Neural crest cell (in vitro differentiated cells): ENCODE measurements around the gene BRWD1. TPM values are rescaled to one million over a fixed set of nuclear protein-coding genes. Genes with fewer than 3 reads are reported as not detected.
"Not testable (repeated sequence)": the region's sequence is repeated elsewhere in the genome, so short reads cannot be mapped to it uniquely, and the experiment has no call there.

ENCODE experiments used
- DNase-seq: peaks from one replicate; pipeline ENCODE4 v3.0.0; 2021; ENCODE audit warnings: low read depth, mixed read lengths, low spot score
- H3K27ac Mint-ChIP-seq: one replicate; pipeline ENCODE4 v1.8.0; 2021; ENCODE audit warnings: mild to moderate bottlenecking, mixed read lengths; ENCODE audit not compliant: unreplicated experiment
- H3K27me3 Mint-ChIP-seq: 2 replicates; pipeline ENCODE4 v1.8.0; 2021; ENCODE audit warnings: low read depth, mild to moderate bottlenecking, mixed read lengths
- H3K36me3 Mint-ChIP-seq: 2 replicates; pipeline ENCODE4 v1.8.0; 2021; ENCODE audit warnings: low read depth, mild to moderate bottlenecking, mixed read lengths
- H3K4me1 Mint-ChIP-seq: 2 replicates; pipeline ENCODE4 v1.8.0; 2021; ENCODE audit warnings: mixed read lengths
- H3K4me3 Mint-ChIP-seq: one replicate; pipeline ENCODE4 v1.8.0; 2021; ENCODE audit warnings: mild to moderate bottlenecking, mixed read lengths
- H3K9me3 Mint-ChIP-seq: 2 replicates; pipeline ENCODE4 v1.8.0; 2021; ENCODE audit warnings: mixed read lengths
- total RNA-seq: library from RNA; stranded (reverse); gene quantifications from 2 replicates; pipeline ENCODE4 v1.2.1, GENCODE V29; 2021
- TF ChIP-seq, protein P1 (sequence below): fragments of 200-600 bp; sonication (generic); conservative IDR thresholded peaks from 2 replicates; pipeline ENCODE4 v1.5.0; 2021; ENCODE audit warnings: antibody characterized with exemption, mild to moderate bottlenecking

Gene BRWD1
- total RNA-seq, 1 donor from 2014 or later = 38.4 TPM

DNA sequence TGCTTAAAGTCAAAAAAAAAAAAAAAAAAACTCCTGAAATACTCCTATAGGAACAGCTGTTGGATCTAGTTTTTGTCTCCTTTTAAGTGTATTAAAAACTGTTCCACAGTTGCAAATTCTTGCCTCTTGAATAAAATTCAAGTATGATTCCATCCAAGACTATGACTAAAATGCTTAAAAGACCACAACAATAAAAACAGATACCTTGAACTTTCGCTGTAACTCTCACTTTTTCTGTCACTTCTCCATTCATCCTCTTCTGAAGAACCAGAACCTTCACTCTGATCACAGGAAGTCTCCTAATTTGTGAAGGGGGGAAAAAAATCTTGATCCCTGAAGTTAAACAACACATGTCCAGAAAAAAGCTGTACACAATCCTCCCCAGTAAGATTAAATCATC lies 75.2 kb downstream of the BRWD1 start:
- H3K27ac Mint-ChIP-seq = no peak overlapping the region
- no peak for DNase-seq
- TF ChIP-seq, protein P1, sequence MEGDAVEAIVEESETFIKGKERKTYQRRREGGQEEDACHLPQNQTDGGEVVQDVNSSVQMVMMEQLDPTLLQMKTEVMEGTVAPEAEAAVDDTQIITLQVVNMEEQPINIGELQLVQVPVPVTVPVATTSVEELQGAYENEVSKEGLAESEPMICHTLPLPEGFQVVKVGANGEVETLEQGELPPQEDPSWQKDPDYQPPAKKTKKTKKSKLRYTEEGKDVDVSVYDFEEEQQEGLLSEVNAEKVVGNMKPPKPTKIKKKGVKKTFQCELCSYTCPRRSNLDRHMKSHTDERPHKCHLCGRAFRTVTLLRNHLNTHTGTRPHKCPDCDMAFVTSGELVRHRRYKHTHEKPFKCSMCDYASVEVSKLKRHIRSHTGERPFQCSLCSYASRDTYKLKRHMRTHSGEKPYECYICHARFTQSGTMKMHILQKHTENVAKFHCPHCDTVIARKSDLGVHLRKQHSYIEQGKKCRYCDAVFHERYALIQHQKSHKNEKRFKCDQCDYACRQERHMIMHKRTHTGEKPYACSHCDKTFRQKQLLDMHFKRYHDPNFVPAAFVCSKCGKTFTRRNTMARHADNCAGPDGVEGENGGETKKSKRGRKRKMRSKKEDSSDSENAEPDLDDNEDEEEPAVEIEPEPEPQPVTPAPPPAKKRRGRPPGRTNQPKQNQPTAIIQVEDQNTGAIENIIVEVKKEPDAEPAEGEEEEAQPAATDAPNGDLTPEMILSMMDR = no peak
- H3K9me3 Mint-ChIP-seq = no peaks in the 10 kb centered on the region
- peaks cover 5% of the 10 kb centered on the region for H3K4me1 Mint-ChIP-seq
- no peak overlapping the region for H3K4me3 Mint-ChIP-seq
- H3K27me3 Mint-ChIP-seq = no peaks in the 10 kb centered on the region
- peaks cover 28% of the 10 kb centered on the region for H3K36me3 Mint-ChIP-seq

DNA sequence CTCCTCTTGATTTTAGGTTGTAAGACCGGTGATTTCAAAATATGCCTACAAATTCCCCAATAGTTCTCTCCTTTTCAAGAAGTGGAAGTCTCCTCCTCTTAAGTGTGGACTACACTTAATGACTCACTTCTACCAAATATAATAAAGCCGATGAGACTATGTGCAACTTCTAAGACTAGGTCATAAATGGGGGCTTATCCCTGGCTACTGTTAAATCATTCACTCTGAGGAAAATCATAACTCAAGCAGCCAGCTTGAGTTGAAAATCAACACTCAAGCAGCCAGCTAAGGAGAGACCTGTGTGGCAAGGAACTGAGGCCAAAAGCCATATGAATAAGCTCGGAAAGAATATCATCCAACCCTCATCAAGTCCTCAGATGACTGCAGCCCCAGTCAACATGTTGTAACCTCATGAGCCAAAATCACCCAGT lies 80.6 kb downstream of the BRWD1 start:
- Mint-ChIP-seq H3K27me3 (no peaks in the 10 kb centered on the region), H3K36me3 (peaks cover 19% of the 10 kb centered on the region), H3K4me1 (no peaks in the 10 kb centered on the region), H3K4me3 (no peak overlapping the region), H3K27ac (no peak overlapping the region), H3K9me3 (no peaks in the 10 kb centered on the region)
- DNase-seq = no peak
- TF ChIP-seq, protein P1 = no peak

DNA sequence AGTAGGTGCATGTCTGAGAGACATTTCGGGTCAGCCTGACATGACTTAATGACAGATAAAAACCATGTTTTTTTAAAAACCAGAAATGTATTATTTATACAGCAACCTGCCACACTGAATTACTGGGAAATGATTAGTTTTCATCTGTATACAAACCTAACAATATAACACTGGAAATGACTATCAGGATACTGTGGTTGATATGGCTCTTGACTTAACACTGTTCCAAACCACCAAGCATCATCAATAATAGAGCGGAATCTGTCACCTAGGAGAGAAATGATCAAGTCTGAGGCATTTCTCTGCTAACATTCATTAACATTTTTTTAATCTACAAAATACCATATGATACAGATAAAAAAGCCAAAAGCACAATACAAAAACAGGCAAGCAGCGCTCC lies 88.5 kb downstream of the BRWD1 start:
- H3K9me3 Mint-ChIP-seq = no peaks in the 10 kb centered on the region
- H3K27ac Mint-ChIP-seq = no peak overlapping the region
- no peak overlapping the region for H3K4me3 Mint-ChIP-seq
- H3K27me3 Mint-ChIP-seq = no peaks in the 10 kb centered on the region
- no peak for DNase-seq
- TF ChIP-seq, protein P1 = no peak
- H3K36me3 Mint-ChIP-seq = peaks cover 6% of the 10 kb centered on the region
- peaks cover 8% of the 10 kb centered on the region for H3K4me1 Mint-ChIP-seq

DNA sequence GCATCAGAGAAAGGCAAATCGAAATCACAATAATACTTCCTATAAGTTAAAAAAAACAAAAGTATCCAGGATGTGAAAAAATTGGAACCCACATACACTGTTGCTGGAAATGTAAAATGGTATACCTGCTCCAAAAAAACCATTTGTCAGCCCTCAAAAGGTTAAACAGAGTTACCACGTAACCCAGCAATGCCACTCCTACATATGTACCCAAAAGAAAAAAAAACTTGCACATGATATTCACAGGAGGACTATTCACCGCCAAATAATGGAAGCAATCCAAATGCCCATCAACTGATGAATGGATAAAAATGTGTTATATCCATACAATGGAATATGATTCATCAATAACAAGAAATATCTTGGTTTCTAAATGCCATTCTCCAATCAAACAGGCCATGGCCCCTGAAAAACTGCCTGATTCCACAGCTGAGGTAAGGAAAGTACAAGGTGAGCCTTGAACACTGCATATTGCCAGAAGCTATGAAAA lies 91.4 kb downstream of the BRWD1 start:
- Mint-ChIP-seq H3K4me1 (peaks cover 8% of the 10 kb centered on the region), H3K9me3 (no peaks in the 10 kb centered on the region), H3K4me3 (no peak overlapping the region), H3K27ac (no peak overlapping the region), H3K27me3 (no peaks in the 10 kb centered on the region), H3K36me3 (peaks cover 6% of the 10 kb centered on the region)
- DNase-seq = no peak
- TF ChIP-seq, protein P1 = no peak

DNA sequence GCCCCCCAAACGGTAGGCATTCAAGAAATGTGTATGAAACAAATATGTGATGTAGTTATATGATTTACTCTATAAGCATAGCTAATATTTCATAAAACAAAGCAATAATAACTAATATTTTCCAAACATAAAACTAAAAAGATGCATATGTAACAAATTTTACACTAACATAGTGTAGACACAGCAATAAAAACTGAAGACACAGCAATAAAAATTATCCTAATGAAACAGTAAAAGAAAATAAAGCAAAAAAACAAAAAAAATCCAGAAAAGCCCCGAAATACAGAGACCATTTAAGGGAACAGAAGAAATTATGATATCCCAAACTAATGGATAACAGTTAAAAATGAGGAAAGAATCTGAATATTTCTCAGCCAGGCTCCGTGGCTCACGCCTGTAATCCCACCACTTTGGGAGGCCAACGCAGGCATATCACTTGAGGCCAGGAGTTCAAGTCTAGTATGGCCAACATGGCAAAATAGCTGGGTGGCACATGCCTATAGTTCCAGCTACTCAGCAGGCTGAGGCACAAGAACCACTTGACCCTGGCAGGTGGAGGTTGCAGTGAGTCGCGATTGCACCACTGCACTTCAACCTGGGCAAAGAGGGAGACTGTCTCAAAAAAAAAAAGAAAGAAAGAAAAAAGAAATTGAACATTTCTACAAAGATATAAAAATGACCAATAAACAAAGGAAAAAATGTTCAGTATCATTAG lies 92.0 kb downstream of the BRWD1 start:
- no peak overlapping the region for H3K4me3 Mint-ChIP-seq
- H3K27ac Mint-ChIP-seq = no peak overlapping the region
- TF ChIP-seq, protein P1 = no peak
- H3K4me1 Mint-ChIP-seq = peaks cover 8% of the 10 kb centered on the region
- no peaks in the 10 kb centered on the region for H3K9me3 Mint-ChIP-seq
- H3K27me3 Mint-ChIP-seq = no peaks in the 10 kb centered on the region
- no peak for DNase-seq
- peaks cover 6% of the 10 kb centered on the region for H3K36me3 Mint-ChIP-seq

DNA sequence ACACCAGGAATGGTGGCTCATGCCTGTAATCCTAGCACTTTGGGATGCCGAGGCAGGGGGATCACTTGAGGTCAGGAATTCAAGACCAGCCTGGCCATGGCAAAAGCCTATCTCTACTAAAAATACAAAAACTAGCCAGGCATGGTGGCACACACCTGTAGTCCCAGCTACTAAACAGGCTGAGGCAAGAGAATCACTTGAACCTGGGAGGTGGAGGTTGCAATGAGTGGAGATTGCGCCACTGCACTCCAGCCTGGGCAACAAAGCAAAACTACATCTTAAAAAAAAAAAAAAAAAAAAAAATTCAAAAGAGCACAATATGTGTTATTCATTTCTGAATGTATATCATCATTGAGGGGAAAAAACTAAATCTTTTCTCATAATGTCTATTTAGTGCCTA lies 92.6 kb downstream of the BRWD1 start:
- not testable (repeated sequence) for H3K27me3 Mint-ChIP-seq, H3K9me3 Mint-ChIP-seq, H3K4me3 Mint-ChIP-seq, H3K36me3 Mint-ChIP-seq, H3K27ac Mint-ChIP-seq, H3K4me1 Mint-ChIP-seq, DNase-seq
